AG10803 (cell line): ENCODE measurements around the gene GTF2E1.
"Not testable (repeated sequence)": the region's sequence is repeated elsewhere in the genome, so short reads cannot be mapped to it uniquely, and the experiment has no call there.

ENCODE experiments used
- DNase-seq: peaks from one replicate; pipeline ENCODE4 v3.0.0; 2010; ENCODE audit warnings: low read depth
- H3K4me3 ChIP-seq: 2 replicates; pipeline ENCODE4 v1.5.1; 2011; ENCODE audit warnings: mild to moderate bottlenecking, low read length, control low read depth
- CTCF ChIP-seq: conservative IDR thresholded peaks from 2 replicates; pipeline ENCODE4 v1.5.1; 2011; ENCODE audit warnings: mild to moderate bottlenecking, low read length, control low read depth, inconsistent platforms

GTF2E1 gene

GRCh38 chr3:120769436-120769835, 26.9 kb downstream of the GTF2E1 start:
- TF ChIP-seq CTCF: no peak
- DNase-seq: no peak
- no peak overlapping the region for H3K4me3 ChIP-seq

- DNase-seq: no peak
- no peak overlapping the region for H3K4me3 ChIP-seq
- TF ChIP-seq CTCF: no peak
Measured at GRCh38 chr3:120770891-120771290, 28.3 kb downstream of the GTF2E1 start.

GRCh38 chr3:120772081-120772480, 29.5 kb downstream of the GTF2E1 start:
- H3K4me3 ChIP-seq: no peak overlapping the region
- no peak for DNase-seq
- TF ChIP-seq CTCF: no peak

GRCh38 chr3:120773932-120774331, 31.4 kb downstream of the GTF2E1 start:
- TF ChIP-seq CTCF: no peak
- no peak for DNase-seq
- no peak overlapping the region for H3K4me3 ChIP-seq

GRCh38 chr3:120775411-120775810, 32.9 kb downstream of the GTF2E1 start:
- no peak for DNase-seq

GRCh38 chr3:120778776-120779175, 36.2 kb downstream of the GTF2E1 start:
- DNase-seq: no peak
- H3K4me3 ChIP-seq: no peak overlapping the region
- TF ChIP-seq CTCF: no peak

More at GRCh38 chr3:120775411-120775810, 32.9 kb downstream of the GTF2E1 start:
- TF ChIP-seq CTCF: no peak
- no peak overlapping the region for H3K4me3 ChIP-seq

GRCh38 chr3:120780977-120781376, 38.4 kb downstream of the GTF2E1 start:
- TF ChIP-seq CTCF: no peak
- no peak overlapping the region for H3K4me3 ChIP-seq
- DNase-seq: peak; percentile 39

GRCh38 chr3:120785832-120786231, 43.3 kb downstream of the GTF2E1 start:
- H3K4me3 ChIP-seq: not testable (repeated sequence)
- DNase-seq: peak; percentile 73
